ENCODE measurements around the gene CCL20. TPM values are rescaled to one million over a fixed set of nuclear protein-coding genes. Genes with fewer than 3 reads are reported as not detected.

The CCL20 gene, protein sequence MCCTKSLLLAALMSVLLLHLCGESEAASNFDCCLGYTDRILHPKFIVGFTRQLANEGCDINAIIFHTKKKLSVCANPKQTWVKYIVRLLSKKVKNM
- 0.68 and 1.0 TPM in 2 replicates for total RNA-seq

GRCh38 chr2:227813562-227814353, at the start of gene CCL20:
Gene CCL20 (plus strand): TSS chr2:227813842. CDS start chr2:227813912, 70 bp downstream.
- no peak for TF ChIP-seq CTCF (IDR thresholded peaks at IDR 0.05; ENCODE audit: insufficient read depth, low read length, poor library complexity, severe bottlenecking)
- Histone ChIP-seq H3K27me3 (ENCODE audit: control insufficient read depth, insufficient read depth, low read length) (no peaks in the 10 kb centered on the region), H3K4me3 (ENCODE audit: low read depth, low read length) (no peak within 1 kb of the TSS)

GRCh38 chr2:227765788-227766372, 47.8 kb upstream of the CCL20 start:
- Histone ChIP-seq H3K4me3 (ENCODE audit: low read depth, low read length) (no peak overlapping the region), H3K27me3 (ENCODE audit: control insufficient read depth, insufficient read depth, low read length) (no peaks in the 10 kb centered on the region), H3K36me3 (ENCODE audit: control insufficient read depth, insufficient read depth, low read length) (no peaks in the 10 kb centered on the region)
- DNase-seq (ENCODE audit: low read depth) = no peak
- no peak for TF ChIP-seq CTCF (IDR thresholded peaks at IDR 0.05; ENCODE audit: insufficient read depth, low read length, poor library complexity, severe bottlenecking)

More at GRCh38 chr2:227813562-227814353, at the start of gene CCL20:
- no peak for DNase-seq (ENCODE audit: low read depth)
- H3K36me3 ChIP-seq (ENCODE audit: control insufficient read depth, insufficient read depth, low read length) = no peaks in the 10 kb centered on the region

DNA sequence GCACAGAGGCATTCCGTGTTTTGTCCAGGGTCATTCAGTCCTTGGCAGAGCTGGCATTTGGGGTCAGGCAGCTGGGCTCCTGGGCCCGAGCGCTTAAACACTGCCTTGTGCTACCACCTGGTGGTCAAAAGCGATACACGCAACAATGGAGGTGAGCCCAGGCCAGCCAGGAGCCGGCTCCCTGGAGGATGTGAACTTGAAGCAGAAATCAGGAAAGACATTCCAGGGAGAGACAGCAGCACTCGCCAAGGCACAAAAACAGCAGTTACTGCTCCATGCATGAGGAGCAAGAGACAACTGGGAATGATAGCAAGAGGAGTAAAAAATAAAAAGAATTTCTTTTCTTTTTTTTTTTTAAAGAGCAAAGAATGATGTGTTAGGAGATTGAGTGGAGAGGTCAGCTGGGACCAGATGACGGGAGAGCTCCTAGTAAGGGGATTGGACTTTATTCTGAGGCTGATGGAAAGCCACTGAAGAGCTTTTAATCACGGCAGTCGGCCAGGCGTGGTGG, 47.2 kb upstream of the CCL20 start:
- no peaks in the 10 kb centered on the region for H3K36me3 ChIP-seq (ENCODE audit: control insufficient read depth, insufficient read depth, low read length)
- DNase-seq (ENCODE audit: low read depth) = no peak
- TF ChIP-seq CTCF (IDR thresholded peaks at IDR 0.05; ENCODE audit: insufficient read depth, low read length, poor library complexity, severe bottlenecking) = peak; percentile 83
- no peak overlapping the region for H3K4me3 ChIP-seq (ENCODE audit: low read depth, low read length)
- H3K27me3 ChIP-seq (ENCODE audit: control insufficient read depth, insufficient read depth, low read length) = no peaks in the 10 kb centered on the region

DNA sequence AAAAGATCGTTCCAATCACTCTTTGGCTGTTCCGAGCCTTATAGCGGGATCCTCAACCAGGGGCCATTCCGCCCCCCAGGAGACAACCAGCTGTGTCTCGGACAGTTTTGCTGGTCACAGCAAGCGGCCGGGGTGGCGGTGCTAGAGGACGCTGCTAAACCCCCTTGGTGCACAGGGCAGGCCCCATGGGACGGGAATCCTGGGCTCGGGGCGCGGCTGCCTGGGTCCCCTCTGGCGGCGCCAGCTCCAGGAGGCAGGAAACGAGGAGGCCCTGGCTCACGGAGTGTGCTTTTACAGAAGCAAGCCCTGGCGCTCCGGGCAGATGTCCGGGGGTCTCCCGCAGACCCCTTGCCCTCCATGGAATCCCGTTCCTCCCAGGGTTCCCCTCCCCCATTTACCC, 45.8 kb upstream of the CCL20 start:
- DNase-seq (ENCODE audit: low read depth) = no peak
- no peak for TF ChIP-seq CTCF (IDR thresholded peaks at IDR 0.05; ENCODE audit: insufficient read depth, low read length, poor library complexity, severe bottlenecking)
- Histone ChIP-seq H3K36me3 (ENCODE audit: control insufficient read depth, insufficient read depth, low read length) (no peaks in the 10 kb centered on the region), H3K27me3 (ENCODE audit: control insufficient read depth, insufficient read depth, low read length) (no peaks in the 10 kb centered on the region), H3K4me3 (ENCODE audit: low read depth, low read length) (no peak overlapping the region)

DNA sequence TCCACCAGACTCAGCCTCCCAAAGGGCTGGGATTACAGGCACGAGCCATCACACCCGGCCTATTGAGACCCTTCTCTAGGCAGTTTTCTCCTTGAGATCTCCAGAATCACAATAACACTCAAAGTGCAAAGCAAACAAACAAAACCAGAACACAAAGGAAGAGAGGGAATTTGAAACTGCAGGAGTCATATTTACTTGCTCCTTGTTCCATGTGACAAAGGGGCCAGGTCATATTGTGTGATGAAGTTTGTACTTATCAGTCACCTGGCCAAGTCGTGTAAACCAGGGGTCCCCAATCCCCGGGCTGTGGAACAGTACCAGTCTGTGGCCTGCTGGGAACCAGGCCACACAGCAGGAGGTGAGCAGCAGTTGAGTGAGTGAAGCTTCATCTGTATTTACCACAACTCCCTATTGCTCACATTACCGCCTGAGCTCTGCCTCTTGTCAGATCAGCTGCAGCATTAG, 41.4 kb upstream of the CCL20 start:
- no peak for TF ChIP-seq CTCF (IDR thresholded peaks at IDR 0.05; ENCODE audit: insufficient read depth, low read length, poor library complexity, severe bottlenecking)
- Histone ChIP-seq H3K36me3 (ENCODE audit: control insufficient read depth, insufficient read depth, low read length) (no peaks in the 10 kb centered on the region), H3K4me3 (ENCODE audit: low read depth, low read length) (no peak overlapping the region), H3K27me3 (ENCODE audit: control insufficient read depth, insufficient read depth, low read length) (no peaks in the 10 kb centered on the region)
- no peak for DNase-seq (ENCODE audit: low read depth)
